ENCODE results near the gene TNS3. TPM values are rescaled to one million over a fixed set of nuclear protein-coding genes. Genes with fewer than 3 reads are reported as not detected.

TNS3 gene
- total RNA-seq, 5 donors from 2014 or later (not counting 1 experiment from before 2014, with no cell fraction given): 0.58 to 3.7 (median 2.0) TPM

- Mint-ChIP-seq H3K27ac (no peak overlapping the region), H3K4me3 (no peak overlapping the region), H3K27me3 (peaks cover 0 to 1% of the 10 kb centered on the region in 2 donors), H3K36me3 (no peaks in the 10 kb centered on the region), H3K9me3 (peaks cover 0 to 3% (median 2%) of the 10 kb centered on the region in 3 donors), H3K4me1 (no peaks in the 10 kb centered on the region)
- Histone ChIP-seq H3K4me3 (ENCODE audit: control insufficient read depth in 1 of 2, extremely low read depth in 1 of 2, low read length in 1 of 2) (no peak overlapping the region), H3K9me3 (no peaks in the 10 kb centered on the region), H3K27ac (ENCODE audit: low read length) (no peak overlapping the region), H3K36me3 (ENCODE audit: control insufficient read depth in 2 of 2, extremely low read depth in 1 of 2, insufficient read depth in 1 of 2, low read length in 1 of 2) (no peaks in the 10 kb centered on the region), H3K27me3 (replicated peaks in 1 of 2; ENCODE audit: control insufficient read depth in 2 of 2, extremely low read depth in 1 of 2, insufficient read depth in 2 of 2, low read length in 1 of 2) (no peaks in the 10 kb centered on the region), H3K4me1 (ENCODE audit: control insufficient read depth in 1 of 2, extremely low read depth in 1 of 2, insufficient read depth in 2 of 2, low read length in 2 of 2) (no peaks in the 10 kb centered on the region)
- DNase-seq (no peak), ATAC-seq (replicated peaks in 1 of 4) (no peak)
- POLR2A ChIA-PET: no interaction called here
- CTCF ChIA-PET: no interaction called here
- WGBS (ENCODE audit: insufficient coverage): 57% methylated on average over 1 of the region's 3 CpGs
These were observed 158.7 kb downstream of the TNS3 start for GRCh38 chr7:47423196-47423595.

- no peak overlapping the region for H3K27ac Mint-ChIP-seq
- Histone ChIP-seq H3K27ac (ENCODE audit: low read length) (no peak overlapping the region), H3K27me3 (replicated peaks in 1 of 2; ENCODE audit: control insufficient read depth in 2 of 2, extremely low read depth in 1 of 2, insufficient read depth in 2 of 2, low read length in 1 of 2) (no peaks in the 10 kb centered on the region), H3K9me3 (no peaks in the 10 kb centered on the region), H3K36me3 (ENCODE audit: control insufficient read depth in 2 of 2, extremely low read depth in 1 of 2, insufficient read depth in 1 of 2, low read length in 1 of 2) (no peaks in the 10 kb centered on the region), H3K4me3 (ENCODE audit: control insufficient read depth in 1 of 2, extremely low read depth in 1 of 2, low read length in 1 of 2) (no peak overlapping the region), H3K4me1 (ENCODE audit: control insufficient read depth in 1 of 2, extremely low read depth in 1 of 2, insufficient read depth in 2 of 2, low read length in 2 of 2) (no peaks in the 10 kb centered on the region)
- H3K4me1 Mint-ChIP-seq: no peaks in the 10 kb centered on the region
- WGBS (ENCODE audit: insufficient coverage): 100% methylated on average over 1 of the region's 3 CpGs
- H3K9me3 Mint-ChIP-seq: peaks cover 0 to 3% (median 2%) of the 10 kb centered on the region in 3 donors
- POLR2A ChIA-PET: no interaction called here
- CTCF ChIA-PET: no interaction called here
- DNase-seq: no peak
- no peaks in the 10 kb centered on the region for H3K36me3 Mint-ChIP-seq
- no peak overlapping the region for H3K4me3 Mint-ChIP-seq
- H3K27me3 Mint-ChIP-seq: peaks cover 0 to 1% of the 10 kb centered on the region in 2 donors
- no peak for ATAC-seq (replicated peaks in 1 of 4)
These were observed 159.3 kb downstream of the TNS3 start for GRCh38 chr7:47422611-47423010.

- H3K4me3 ChIP-seq (ENCODE audit: control insufficient read depth in 1 of 2, extremely low read depth in 1 of 2, low read length in 1 of 2): no peak overlapping the region
- DNase-seq: no peak
- H3K4me3 Mint-ChIP-seq: no peak overlapping the region
- CTCF ChIA-PET: interaction anchor here in 1 of 2 donors (0.7 kb wide), 1 partner anchor 40 kb away, joined by 4 read pairs; no protein-coding TSS in a partner anchor
- no peaks in the 10 kb centered on the region for H3K36me3 ChIP-seq (ENCODE audit: control insufficient read depth in 2 of 2, extremely low read depth in 1 of 2, insufficient read depth in 1 of 2, low read length in 1 of 2)
- POLR2A ChIA-PET: no interaction called here
- H3K27me3 ChIP-seq (replicated peaks in 1 of 2; ENCODE audit: control insufficient read depth in 2 of 2, extremely low read depth in 1 of 2, insufficient read depth in 2 of 2, low read length in 1 of 2): no peaks in the 10 kb centered on the region
- no peak for ATAC-seq (replicated peaks in 1 of 4)
- H3K4me1 ChIP-seq (ENCODE audit: control insufficient read depth in 1 of 2, extremely low read depth in 1 of 2, insufficient read depth in 2 of 2, low read length in 2 of 2): no peaks in the 10 kb centered on the region
- H3K36me3 Mint-ChIP-seq: no peaks in the 10 kb centered on the region
- 60% methylated on average over 1 of the region's 4 CpGs for WGBS (ENCODE audit: insufficient coverage)
- H3K27ac Mint-ChIP-seq: no peak overlapping the region
- no peaks in the 10 kb centered on the region for H3K9me3 ChIP-seq
- H3K9me3 Mint-ChIP-seq: peaks cover 0 to 3% (median 2%) of the 10 kb centered on the region in 3 donors
- no peak overlapping the region for H3K27ac ChIP-seq (ENCODE audit: low read length)
- H3K27me3 Mint-ChIP-seq: peaks cover 0 to 1% of the 10 kb centered on the region in 2 donors
- no peaks in the 10 kb centered on the region for H3K4me1 Mint-ChIP-seq
These were observed 160.5 kb downstream of the TNS3 start for GRCh38 chr7:47421456-47421855.

GRCh38 chr7:47420122-47420780, 161.7 kb downstream of the TNS3 start:
- H3K36me3 ChIP-seq (ENCODE audit: control insufficient read depth in 2 of 2, extremely low read depth in 1 of 2, insufficient read depth in 1 of 2, low read length in 1 of 2): no peaks in the 10 kb centered on the region
- POLR2A ChIA-PET: no interaction called here
- Mint-ChIP-seq H3K36me3 (no peaks in the 10 kb centered on the region), H3K9me3 (peaks cover 0 to 3% (median 2%) of the 10 kb centered on the region in 3 donors), H3K4me3 (no peak overlapping the region), H3K4me1 (no peaks in the 10 kb centered on the region), H3K27me3 (peaks cover 0 to 1% of the 10 kb centered on the region in 2 donors), H3K27ac (no peak overlapping the region)
- no peak overlapping the region for H3K27ac ChIP-seq (ENCODE audit: low read length)
- WGBS (ENCODE audit: insufficient coverage): 85% methylated on average over 10 of the region's 11 CpGs
- no peak for ATAC-seq (replicated peaks in 1 of 4)
- CTCF ChIA-PET: no interaction called here
- no peak overlapping the region for H3K4me3 ChIP-seq (ENCODE audit: control insufficient read depth in 1 of 2, extremely low read depth in 1 of 2, low read length in 1 of 2)
- no peaks in the 10 kb centered on the region for H3K9me3 ChIP-seq
- H3K4me1 ChIP-seq (ENCODE audit: control insufficient read depth in 1 of 2, extremely low read depth in 1 of 2, insufficient read depth in 2 of 2, low read length in 2 of 2): no peaks in the 10 kb centered on the region
- no peaks in the 10 kb centered on the region for H3K27me3 ChIP-seq (replicated peaks in 1 of 2; ENCODE audit: control insufficient read depth in 2 of 2, extremely low read depth in 1 of 2, insufficient read depth in 2 of 2, low read length in 1 of 2)
- no peak for DNase-seq

- POLR2A ChIA-PET: no interaction called here
- H3K4me3 Mint-ChIP-seq: no peak overlapping the region
These were observed 162.4 kb downstream of the TNS3 start for GRCh38 chr7:47419471-47419870.

GRCh38 chr7:47418601-47419309, 163.2 kb downstream of the TNS3 start:
- H3K36me3 ChIP-seq (ENCODE audit: control insufficient read depth in 2 of 2, extremely low read depth in 1 of 2, insufficient read depth in 1 of 2, low read length in 1 of 2): no peaks in the 10 kb centered on the region
- H3K27me3 ChIP-seq (replicated peaks in 1 of 2; ENCODE audit: control insufficient read depth in 2 of 2, extremely low read depth in 1 of 2, insufficient read depth in 2 of 2, low read length in 1 of 2): peaks cover 0 to 8% of the 10 kb centered on the region in 2 experiments
- Mint-ChIP-seq H3K27ac (no peak overlapping the region), H3K4me1 (no peaks in the 10 kb centered on the region), H3K27me3 (no peaks in the 10 kb centered on the region), H3K9me3 (peaks cover 0 to 3% (median 2%) of the 10 kb centered on the region in 3 donors), H3K4me3 (no peak overlapping the region), H3K36me3 (no peaks in the 10 kb centered on the region)
- H3K9me3 ChIP-seq: no peaks in the 10 kb centered on the region
- CTCF ChIA-PET: interaction anchor here in 1 of 2 donors (0.5 kb wide), 1 partner anchor 400 kb away, joined by 3 read pairs; no protein-coding TSS in a partner anchor
- no peak overlapping the region for H3K27ac ChIP-seq (ENCODE audit: low read length)
- WGBS (ENCODE audit: insufficient coverage): 67% methylated on average over 2 of the region's 5 CpGs
- no peaks in the 10 kb centered on the region for H3K4me1 ChIP-seq (ENCODE audit: control insufficient read depth in 1 of 2, extremely low read depth in 1 of 2, insufficient read depth in 2 of 2, low read length in 2 of 2)
- DNase-seq: no peak
- ATAC-seq (replicated peaks in 1 of 4): no peak
- POLR2A ChIA-PET: no interaction called here
- no peak overlapping the region for H3K4me3 ChIP-seq (ENCODE audit: control insufficient read depth in 1 of 2, extremely low read depth in 1 of 2, low read length in 1 of 2)

More at GRCh38 chr7:47419471-47419870, 162.4 kb downstream of the TNS3 start:
- peaks cover 0 to 2% of the 10 kb centered on the region in 2 experiments for H3K27me3 ChIP-seq (replicated peaks in 1 of 2; ENCODE audit: control insufficient read depth in 2 of 2, extremely low read depth in 1 of 2, insufficient read depth in 2 of 2, low read length in 1 of 2)
- CTCF ChIA-PET: no interaction called here
- no peak overlapping the region for H3K4me3 ChIP-seq (ENCODE audit: control insufficient read depth in 1 of 2, extremely low read depth in 1 of 2, low read length in 1 of 2)
- H3K27ac ChIP-seq (ENCODE audit: low read length): no peak overlapping the region
- Mint-ChIP-seq H3K27ac (no peak overlapping the region), H3K9me3 (peaks cover 0 to 3% (median 2%) of the 10 kb centered on the region in 3 donors), H3K27me3 (peaks cover 0 to 1% of the 10 kb centered on the region in 2 donors), H3K36me3 (no peaks in the 10 kb centered on the region), H3K4me1 (no peaks in the 10 kb centered on the region)
- ATAC-seq (replicated peaks in 1 of 4) (no peak), DNase-seq (no peak)
- no peaks in the 10 kb centered on the region for H3K36me3 ChIP-seq (ENCODE audit: control insufficient read depth in 2 of 2, extremely low read depth in 1 of 2, insufficient read depth in 1 of 2, low read length in 1 of 2)
- H3K9me3 ChIP-seq: no peaks in the 10 kb centered on the region
- no CpG with 5 or more reads among the region's 1 CpG for WGBS (ENCODE audit: insufficient coverage)
- H3K4me1 ChIP-seq (ENCODE audit: control insufficient read depth in 1 of 2, extremely low read depth in 1 of 2, insufficient read depth in 2 of 2, low read length in 2 of 2): no peaks in the 10 kb centered on the region
